GM18502 (cell line): ENCODE results near the gene LGI1.

ENCODE experiments used
- ATAC-seq: cut with Tn5 transposase; IDR thresholded peaks from one replicate; pipeline ENCODE4 v1.9.1; 2021; ENCODE audit warnings: mild to moderate bottlenecking; ENCODE audit not compliant: unreplicated experiment, poor library complexity

LGI1 gene

DNA sequence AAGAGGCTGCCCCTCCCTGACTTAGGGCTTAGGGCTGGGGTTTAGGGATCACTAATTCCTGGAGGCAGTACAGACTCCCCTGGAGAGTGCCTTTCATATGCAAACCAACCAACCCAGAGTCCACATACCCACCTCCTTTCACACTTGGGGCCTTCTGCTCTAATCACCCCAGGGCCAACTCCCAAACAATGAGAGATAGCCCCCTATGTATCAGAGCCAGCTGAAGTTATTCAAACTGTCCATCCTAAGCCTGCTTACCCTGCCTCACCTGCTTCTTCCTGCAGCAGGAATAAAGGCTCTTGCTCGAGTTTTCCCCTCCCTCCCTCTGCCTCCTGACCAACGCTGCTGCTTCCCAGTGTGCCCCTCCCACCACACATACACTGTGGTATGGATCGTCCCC is 84.2 kb downstream of the LGI1 start:
- ATAC-seq = no peak

DNA sequence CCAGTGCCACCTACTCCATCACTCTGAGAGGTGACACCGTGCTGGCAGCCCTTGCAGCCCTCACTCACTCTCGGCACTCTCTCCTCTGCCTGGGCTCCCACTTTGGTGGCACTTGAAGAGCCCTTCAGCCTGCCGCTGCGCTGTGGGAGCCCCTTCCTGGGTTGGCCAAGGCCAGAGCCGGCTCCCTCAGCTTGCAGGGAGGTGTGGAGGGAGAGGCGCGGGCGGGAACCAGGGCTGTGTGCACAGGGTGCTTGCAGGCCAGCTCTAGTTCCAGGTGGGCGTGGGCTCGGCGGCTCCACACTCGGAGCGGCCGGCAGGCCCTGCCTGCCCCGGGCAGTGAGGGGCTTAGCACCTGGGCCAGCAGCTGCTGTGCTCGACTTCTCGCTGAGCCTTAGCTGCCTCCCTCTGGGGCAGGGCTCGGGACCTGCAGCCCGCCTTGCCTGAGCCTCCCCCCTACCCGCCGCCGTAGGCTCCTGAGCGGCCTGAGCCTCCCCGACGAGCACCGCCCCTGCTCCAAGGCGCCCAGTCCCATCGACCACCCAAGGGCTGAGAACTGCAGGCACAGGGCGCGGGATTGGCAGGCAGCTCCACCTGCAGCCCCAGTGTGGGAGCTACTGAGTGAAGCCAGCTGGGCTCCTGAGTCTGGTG is 87.4 kb downstream of the LGI1 start:
- ATAC-seq = no peak
